ENCODE data around the gene ITPK1.

DNA sequence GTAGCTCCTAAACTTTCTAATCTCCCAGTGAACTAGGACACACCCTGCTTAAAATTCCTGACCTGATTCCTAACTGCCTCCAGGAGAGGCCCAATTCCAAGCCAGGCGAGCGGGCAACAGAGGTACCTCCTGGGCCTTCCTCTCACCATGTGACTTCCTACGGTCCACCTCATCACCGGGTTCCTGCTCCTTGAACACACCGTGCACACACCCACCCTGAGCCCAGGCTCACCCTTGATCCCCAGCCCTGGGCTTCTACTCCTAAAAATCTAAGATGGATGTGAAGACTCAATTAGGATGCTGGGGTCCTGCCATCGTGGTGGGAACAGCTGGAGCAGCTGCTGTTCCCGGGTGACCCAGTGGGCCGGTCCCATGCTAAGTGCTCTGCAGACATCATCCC, 124.2 kb downstream of the ITPK1 start:
- no peak for TF ChIP-seq CTCF (IDR thresholded peaks at IDR 0.05)
- no peak for TF ChIP-seq POLR2A (IDR thresholded peaks at IDR 0.05)

Data from thyroid gland (tissue), 4 donors.